ENCODE results near the gene TESK1. TPM values are rescaled to one million over a fixed set of nuclear protein-coding genes. Genes with fewer than 3 reads are reported as not detected.

Gene TESK1
- total and polyA plus RNA-seq, 2 of the 8 experiments (the other 6 are each of a cell fraction or from before 2014, with no cell fraction given), result 13.5 to 13.9 TPM

GRCh38 chr9:35628389-35628991 lies 23.4 kb downstream of the TESK1 start (continued):
- TF ChIP-seq ATF2 (IDR thresholded peaks at IDR 0.05; ENCODE audit: low read length) (no peak), E2F6 (IDR thresholded peaks at IDR 0.05) (no peak), ATF3 (IDR thresholded peaks at IDR 0.05; ENCODE audit: insufficient read depth, low read depth, low read length) (no peak)
